VCaP (cell line): ENCODE results near the gene SHLD1.
A peak's percentile ranks its signal among the peaks of the same experiment; 100 is the strongest.

ENCODE experiments used
- H3K27ac ChIP-seq: fragments of 450-650 bp; 2 replicates; pipeline ENCODE4 v1.5.1; 2017
- CTCF ChIP-seq: fragments of 450-650 bp; conservative IDR thresholded peaks from 2 replicates; pipeline ENCODE4 v1.5.1; 2017; ENCODE audit warnings: mild to moderate bottlenecking, moderate library complexity

SHLD1 gene

DNA sequence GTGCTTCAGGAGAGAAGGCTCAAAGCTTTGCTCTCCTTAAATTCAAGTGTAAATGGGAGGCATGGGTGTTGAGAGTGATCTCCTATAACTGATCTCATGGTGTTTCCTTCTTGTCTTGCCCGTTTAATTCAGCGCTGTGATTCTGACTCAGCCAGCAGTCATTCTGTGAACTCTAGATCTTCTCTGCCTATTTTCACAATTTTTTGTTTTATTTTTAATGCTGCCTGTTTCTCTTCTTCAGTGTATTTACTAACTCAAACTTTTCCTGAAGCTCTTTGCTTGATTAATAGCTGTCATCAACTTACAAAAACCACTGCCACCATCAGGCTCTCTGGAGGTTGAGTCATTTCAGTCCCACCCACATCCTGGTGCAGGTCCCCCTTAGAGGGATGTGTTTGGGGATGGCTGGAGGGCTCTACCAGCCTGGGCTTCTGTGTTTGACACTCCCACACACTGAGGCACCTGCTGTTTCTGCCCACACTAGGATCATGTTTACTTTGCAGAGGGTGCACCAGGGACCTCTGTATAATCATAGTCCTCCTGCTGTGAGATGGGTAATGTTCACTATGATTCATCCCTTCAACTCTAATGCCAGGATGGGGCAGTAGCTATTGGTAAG is 94.0 kb downstream of the SHLD1 start:
- no peak for TF ChIP-seq CTCF

DNA sequence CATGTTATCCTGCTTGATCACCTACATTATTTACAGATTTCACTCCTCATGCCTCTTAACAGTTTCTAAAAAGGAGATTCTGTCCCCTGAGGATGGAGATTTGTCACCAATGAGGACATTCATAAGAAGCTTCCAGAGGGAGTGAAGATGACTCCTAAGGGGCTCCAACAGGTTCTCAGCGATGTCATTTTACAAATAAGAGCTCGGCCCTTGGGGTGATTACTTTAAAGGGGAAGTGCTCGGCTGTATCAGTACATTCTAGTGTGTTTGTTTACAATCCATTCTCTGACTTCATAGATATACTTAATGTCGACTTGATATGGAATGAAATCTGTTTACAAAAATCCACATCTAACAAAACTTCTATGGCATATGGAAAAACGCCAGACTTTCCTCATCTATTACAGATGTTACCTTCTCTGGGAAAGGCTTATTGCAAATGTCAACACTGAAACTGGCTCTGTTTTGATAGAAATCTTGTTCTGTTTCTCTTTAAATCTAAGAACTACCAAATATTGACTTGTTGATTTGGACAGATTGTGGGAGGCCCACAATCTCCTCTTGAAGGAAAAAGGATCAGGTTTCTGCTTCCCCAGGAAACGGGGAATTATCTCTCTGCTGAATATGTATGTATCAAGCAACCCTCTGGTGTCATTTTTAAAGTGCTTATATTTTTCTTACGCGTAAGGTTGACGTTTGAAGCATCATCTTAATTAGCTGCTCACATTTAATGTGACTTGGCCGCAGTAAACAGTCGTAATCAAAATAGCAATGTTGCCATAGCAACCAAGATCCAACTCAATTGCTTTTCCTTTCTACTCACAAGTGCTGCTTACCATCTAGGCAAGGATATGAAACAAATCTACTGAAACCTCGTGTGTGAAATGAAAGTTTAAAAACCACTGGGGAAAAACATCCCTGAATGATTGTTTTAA is 95.7 kb downstream of the SHLD1 start:
- no peak for TF ChIP-seq CTCF
- H3K27ac ChIP-seq, result peak overlapping the region; percentile 86

More for the DNA sequence above, 94.0 kb downstream of the SHLD1 start:
- peak overlapping the region; percentile 65; the same call in 1 of the 2 replicates for H3K27ac ChIP-seq

DNA sequence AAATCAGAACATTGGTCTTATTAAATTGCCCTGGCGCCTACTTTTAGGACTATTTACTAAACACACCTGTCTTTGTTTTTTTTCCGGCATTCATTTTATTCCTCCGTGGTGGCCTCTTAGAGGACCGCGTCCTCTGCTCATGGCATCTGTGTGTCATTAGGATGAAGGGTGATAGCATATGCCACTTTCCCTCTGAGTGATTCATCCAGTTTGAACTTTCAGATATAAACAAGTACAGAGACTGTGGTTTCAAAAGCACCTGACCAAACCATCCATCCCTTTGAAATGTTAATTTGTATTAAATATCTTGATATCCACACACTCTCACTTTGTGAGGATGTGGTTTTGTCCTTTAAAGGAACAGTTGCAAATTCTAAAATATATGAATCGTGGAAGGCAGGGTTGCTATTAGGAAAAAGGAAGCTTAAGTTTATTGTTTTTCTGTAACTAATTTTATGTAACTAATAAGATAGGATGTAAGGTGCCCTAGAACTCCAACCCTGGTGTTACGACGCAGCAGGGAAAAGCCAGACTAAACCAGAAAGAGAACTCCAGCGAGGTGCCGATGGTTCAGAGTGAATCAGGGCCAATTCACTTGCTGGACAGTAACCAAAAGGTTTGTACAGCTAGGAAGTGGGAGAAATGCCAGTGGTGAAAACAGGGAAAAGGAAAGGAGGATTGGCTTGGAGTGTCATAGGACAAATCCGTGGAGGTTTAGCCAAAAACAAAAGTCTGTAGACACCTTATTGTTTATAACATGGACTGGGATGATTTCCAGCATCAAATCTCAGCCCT is 98.7 kb downstream of the SHLD1 start:
- peak overlapping the region; percentile 64 for H3K27ac ChIP-seq
- no peak for TF ChIP-seq CTCF

- no peak for TF ChIP-seq CTCF
Measured at GRCh38 chr20:5855939-5856338, 105.7 kb downstream of the SHLD1 start.

DNA sequence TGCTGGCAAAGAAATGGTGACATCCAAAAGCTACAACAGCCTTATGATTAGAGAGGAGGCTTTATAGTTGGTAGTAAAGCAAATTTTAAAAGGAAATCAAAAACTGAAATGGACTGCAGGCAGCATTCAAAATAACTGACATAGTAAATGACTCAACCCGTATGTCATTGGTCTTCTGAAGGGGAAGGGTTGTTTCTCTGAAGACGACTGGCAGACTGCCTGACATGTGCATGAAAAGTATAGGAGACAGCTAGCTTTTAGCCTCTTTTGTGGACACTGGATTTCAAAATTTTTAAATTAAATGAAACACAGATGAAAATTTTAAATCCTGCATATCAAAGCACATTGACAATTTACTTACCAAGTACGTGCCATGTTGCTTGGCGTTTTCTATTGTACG is 109.4 kb downstream of the SHLD1 start:
- no peak for TF ChIP-seq CTCF
- H3K27ac ChIP-seq, result no peak overlapping the region

More at GRCh38 chr20:5855939-5856338, 105.7 kb downstream of the SHLD1 start:
- no peak overlapping the region for H3K27ac ChIP-seq

- no peak for TF ChIP-seq CTCF
- H3K27ac ChIP-seq, result no peak overlapping the region
Measured at GRCh38 chr20:5862703-5863039, 112.5 kb downstream of the SHLD1 start.
